Smooth muscle cell (in vitro differentiated cells): Measurements from ENCODE around the gene HSF4. TPM values are rescaled to one million over a fixed set of nuclear protein-coding genes. Genes with fewer than 3 reads are reported as not detected.
A peak's percentile ranks its signal among the peaks of the same experiment; 100 is the strongest.

Experiments used
- DNase-seq: peaks from one replicate; lab custom pipeline; 2025; ENCODE audit not compliant: unreplicated experiment; lab: John Stamatoyannopoulos, UW
- H2AFZ ChIP-seq: fragments of 200-600 bp; sonication (generic); 2 replicates; pipeline ENCODE4 v1.6.0; 2016; ENCODE audit warnings: antibody characterized with exemption, low read depth, mild to moderate bottlenecking
- H3F3A ChIP-seq: fragments of 200-600 bp; sonication (generic); 2 replicates; pipeline ENCODE4 v1.6.0; 2017; ENCODE audit warnings: antibody characterized with exemption, low read depth
- H3K27ac ChIP-seq: fragments of 200-600 bp; sonication (generic); 2 replicates; pipeline ENCODE4 v1.5.1; 2016; ENCODE audit warnings: low read depth, mild to moderate bottlenecking
- H3K27me3 ChIP-seq: fragments of 200-600 bp; sonication (generic); 2 replicates; pipeline ENCODE4 v1.6.1; 2016; ENCODE audit warnings: low read depth, mild to moderate bottlenecking
- H3K36me3 ChIP-seq: fragments of 200-600 bp; sonication (generic); 2 replicates; pipeline ENCODE4 v1.5.1; 2016; ENCODE audit warnings: low read depth
- H3K4me1 ChIP-seq: fragments of 200-600 bp; sonication (generic); 2 replicates; pipeline ENCODE4 v1.5.1; 2016; ENCODE audit warnings: low read depth
- H3K4me2 ChIP-seq: fragments of 200-600 bp; sonication (generic); 2 replicates; pipeline ENCODE4 v1.6.0; 2016; ENCODE audit warnings: mild to moderate bottlenecking
- H3K4me3 ChIP-seq: fragments of 200-600 bp; sonication (generic); 2 replicates; pipeline ENCODE4 v1.5.1; 2016; ENCODE audit warnings: mild to moderate bottlenecking
- H3K79me2 ChIP-seq: fragments of 200-600 bp; sonication (generic); 2 replicates; pipeline ENCODE4 v1.6.0; 2016; ENCODE audit warnings: low read depth, mild to moderate bottlenecking
- H3K9ac ChIP-seq: fragments of 200-600 bp; sonication (generic); 2 replicates; pipeline ENCODE4 v1.6.0; 2016; ENCODE audit warnings: low read depth
- H3K9me3 ChIP-seq: fragments of 200-600 bp; sonication (generic); replicated peaks from 2 replicates; pipeline ENCODE4 v1.5.1; 2016; ENCODE audit warnings: low read depth
- H4K20me1 ChIP-seq: fragments of 200-600 bp; sonication (generic); 2 replicates; pipeline ENCODE4 v1.6.0; 2016; ENCODE audit warnings: low read depth
- CTCF ChIP-seq: fragments of 200-600 bp; sonication (generic); IDR thresholded peaks from 2 replicates; pipeline ENCODE4 v1.5.1; 2017; ENCODE audit warnings: borderline replicate concordance, mild to moderate bottlenecking, antibody characterized with exemption; ENCODE audit not compliant: insufficient read depth, poor library complexity, severe bottlenecking
- WGBS: methylation state at CpG from one replicate; pipeline ENCODE4 v1.1.7; 2016; ENCODE audit warnings: low lambda C conversion rate; 5-methylcytosine and 5-hydroxymethylcytosine counted together
- microRNA counts: library from miRNA; unstranded; fragments of <30 nt; microRNA quantifications from one replicate; lab custom pipeline; 2016
- microRNA-seq: library from miRNA; unstranded; fragments of <30 nt; microRNA quantifications from one replicate; pipeline ENCODE4, GENCODE V29; 2016; ENCODE audit warnings: borderline number of aligned reads
- polyA plus RNA-seq: library from polyadenylated mRNA; unstranded; fragments of >200 nt; fragmentation: Nextera tagmentation; extraction: Ambion mirVana; gene quantifications from 2 replicates; pipeline ENCODE4 v1.2.1, GENCODE V29; 2016
- small RNA-seq: library from RNA; depleted of rRNA; stranded (forward); fragments of <200 nt; gene quantifications from one replicate; pipeline ENCODE3, GENCODE V24; 2014
- total RNA-seq: library from RNA; depleted of rRNA; stranded (reverse); fragments of >200 nt; gene quantifications from 2 replicates; pipeline ENCODE4 v1.2.3, GENCODE V29; 2014

HSF4 gene
- total and polyA plus RNA-seq, 2 experiments from 2014 or later, result 2.9 to 6.1 TPM

DNA sequence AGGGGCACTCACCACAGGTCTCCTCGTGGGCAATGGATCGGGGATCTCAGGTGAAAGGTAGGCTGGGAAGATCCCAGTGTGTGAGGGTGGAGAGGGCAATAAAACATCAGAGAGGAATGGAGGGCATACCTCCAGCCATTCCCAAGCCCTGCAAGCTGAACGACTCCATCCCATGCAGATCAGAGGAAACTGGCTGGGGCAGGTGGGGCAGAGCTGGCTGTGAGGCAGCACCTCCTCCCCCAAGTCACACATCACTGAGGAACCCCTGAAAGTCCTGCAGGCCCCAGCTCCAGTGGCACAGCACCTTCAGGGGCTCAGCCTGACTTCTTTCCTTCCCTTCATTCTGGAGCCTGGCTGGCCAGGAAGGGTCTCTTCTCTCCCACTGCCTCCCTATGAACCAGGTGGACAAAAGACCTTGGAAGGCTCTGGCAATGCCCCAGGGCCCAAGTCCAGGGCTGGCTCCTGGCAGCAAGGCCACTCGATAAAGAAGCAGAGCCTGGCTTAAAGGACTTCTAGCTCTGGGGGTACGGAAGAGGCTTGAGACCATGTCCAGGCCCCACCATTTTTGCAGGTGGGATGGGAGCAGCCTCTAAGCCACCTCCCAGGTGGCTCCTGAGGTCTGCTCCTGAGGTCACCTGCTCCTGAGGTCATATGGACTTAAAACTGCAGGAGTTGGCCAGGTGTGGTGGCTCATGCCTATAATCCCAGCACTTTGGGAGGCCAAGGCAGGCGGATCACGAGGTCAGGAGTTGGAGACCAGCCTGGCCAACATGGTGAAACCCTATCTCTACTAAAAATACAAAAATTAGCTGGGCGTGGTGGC is 48.9 kb downstream of the HSF4 start:
- Histone ChIP-seq H3K36me3 (no peaks in the 10 kb centered on the region), H3K79me2 (no peaks in the 10 kb centered on the region), H2AFZ (no peak overlapping the region), H3F3A (no peaks in the 10 kb centered on the region), H3K9me3 (no peaks in the 10 kb centered on the region), H3K27ac (no peak overlapping the region), H3K4me1 (no peaks in the 10 kb centered on the region), H3K4me2 (no peak overlapping the region), H3K9ac (no peak overlapping the region), H3K27me3 (no peaks in the 10 kb centered on the region), H4K20me1 (no peaks in the 10 kb centered on the region), H3K4me3 (no peak overlapping the region)
- no peak for DNase-seq
- TF ChIP-seq CTCF, result no peak
- WGBS, result 85% methylated on average over 8 of the region's 8 CpGs

- Histone ChIP-seq H3K27me3 (no peaks in the 10 kb centered on the region), H3K36me3 (no peaks in the 10 kb centered on the region), H3K27ac (no peak overlapping the region), H3F3A (no peaks in the 10 kb centered on the region), H3K4me1 (no peaks in the 10 kb centered on the region), H3K9ac (no peak overlapping the region), H3K79me2 (no peaks in the 10 kb centered on the region), H3K4me2 (no peak overlapping the region), H4K20me1 (no peaks in the 10 kb centered on the region), H2AFZ (no peak overlapping the region), H3K9me3 (no peaks in the 10 kb centered on the region), H3K4me3 (no peak overlapping the region)
- 79% methylated on average over 5 of the region's 5 CpGs for WGBS
- no peak for DNase-seq
- TF ChIP-seq CTCF, result no peak
Observed at GRCh38 chr16:67215706-67216105, 51.2 kb downstream of the HSF4 start.

GRCh38 chr16:67216612-67217490 is 52.3 kb downstream of the HSF4 start:
- H3K9me3 ChIP-seq, result no peaks in the 10 kb centered on the region
- H3K36me3 ChIP-seq, result no peaks in the 10 kb centered on the region
- H3K79me2 ChIP-seq, result no peaks in the 10 kb centered on the region
- H3K4me2 ChIP-seq, result no peak overlapping the region
- H3K27me3 ChIP-seq, result no peaks in the 10 kb centered on the region
- no peak for DNase-seq
- H3K27ac ChIP-seq, result no peak overlapping the region
- no peak overlapping the region for H3K9ac ChIP-seq
- no peaks in the 10 kb centered on the region for H3K4me1 ChIP-seq
- no peak for TF ChIP-seq CTCF
- no peak overlapping the region for H2AFZ ChIP-seq
- no peak overlapping the region for H3K4me3 ChIP-seq
- H3F3A ChIP-seq, result no peaks in the 10 kb centered on the region
- WGBS, result 67% methylated on average over 18 of the region's 18 CpGs
- no peaks in the 10 kb centered on the region for H4K20me1 ChIP-seq

MicroRNA genes within 50 kb of the gene (microRNA counts, 767-probe panel; counts per million panel counts)
- 183 counts per million for microRNA hsa-miR-328 (lab: Ali Mortazavi, UCI)

Small RNA genes lying within 50 kb of the gene (microRNA-seq; reads per million reads assigned to microRNA genes)
- 347 reads per million, percentile 70 among the genes with 10 or more reads in this experiment for gene MIR328

Small RNA genes lying within 50 kb of the gene (small RNA-seq; reads per million reads assigned to genes)
- gene MIR328, result 2.3 reads per million, percentile 47 among the genes with 10 or more reads in this experiment

Other genes with a start within 250 kb of the HSF4 start
- gene CDH16, start 245.9 kb upstream of the HSF4 start, total RNA-seq, result not detected in 2 replicates
- gene CDH16, start 245.9 kb upstream of the HSF4 start, polyA plus RNA-seq, result not detected in 2 replicates
- gene RRAD, start 239.2 kb upstream of the HSF4 start, total RNA-seq, result 7.6 and 11.7 TPM in 2 replicates
- gene RRAD, start 239.2 kb upstream of the HSF4 start, polyA plus RNA-seq, result 27.5 and 37.5 TPM in 2 replicates
- 114 and 141 TPM in 2 replicates for gene CIAO2B, start 230.3 kb upstream of the HSF4 start, total RNA-seq
- gene CIAO2B, start 230.3 kb upstream of the HSF4 start, polyA plus RNA-seq, result 173 and 176 TPM in 2 replicates
- 12.1 and 15.7 TPM in 2 replicates for gene CES2, start 229.2 kb upstream of the HSF4 start, total RNA-seq
- 26.9 and 34.3 TPM in 2 replicates for gene CES2, start 229.2 kb upstream of the HSF4 start, polyA plus RNA-seq
- gene CES3, start 203.5 kb upstream of the HSF4 start, total RNA-seq, result 0.18 TPM in 1 of 2 replicates, not detected in the other
- 0.22 and 1.2 TPM in 2 replicates for gene CES3, start 203.5 kb upstream of the HSF4 start, polyA plus RNA-seq
- gene CES4A, start 176.2 kb upstream of the HSF4 start, total RNA-seq, result 0.63 and 1.6 TPM in 2 replicates
- 0.93 and 2.3 TPM in 2 replicates for gene CES4A, start 176.2 kb upstream of the HSF4 start, polyA plus RNA-seq
- gene CBFB, start 135.6 kb upstream of the HSF4 start, total RNA-seq, result 41.1 and 53.9 TPM in 2 replicates
- gene CBFB, start 135.6 kb upstream of the HSF4 start, polyA plus RNA-seq, result 40.2 and 50.9 TPM in 2 replicates
- 15.5 and 30.2 TPM in 2 replicates for gene PHAF1, start 54.8 kb upstream of the HSF4 start, total RNA-seq
- 15.5 and 24.5 TPM in 2 replicates for gene PHAF1, start 54.8 kb upstream of the HSF4 start, polyA plus RNA-seq
- 29.9 and 30.7 TPM in 2 replicates for gene B3GNT9, start 13.7 kb upstream of the HSF4 start, total RNA-seq
- gene B3GNT9, start 13.7 kb upstream of the HSF4 start, polyA plus RNA-seq, result 35.5 and 39.3 TPM in 2 replicates
- gene TRADD, start 4.8 kb upstream of the HSF4 start, total RNA-seq, result 11.8 and 12.5 TPM in 2 replicates
- gene TRADD, start 4.8 kb upstream of the HSF4 start, polyA plus RNA-seq, result 27.2 and 35.4 TPM in 2 replicates
- 1.9 and 7.7 TPM in 2 replicates for gene FBXL8, start 4.8 kb upstream of the HSF4 start, total RNA-seq
- 12.0 and 13.5 TPM in 2 replicates for gene FBXL8, start 4.8 kb upstream of the HSF4 start, polyA plus RNA-seq
- 13.9 and 33.0 TPM in 2 replicates for gene NOL3, start 5.8 kb downstream of the HSF4 start, total RNA-seq
- 36.4 and 47.8 TPM in 2 replicates for gene NOL3, start 5.8 kb downstream of the HSF4 start, polyA plus RNA-seq
- 24.0 and 31.8 TPM in 2 replicates for gene MATCAP1, start 19.2 kb downstream of the HSF4 start, total RNA-seq
- gene MATCAP1, start 19.2 kb downstream of the HSF4 start, polyA plus RNA-seq, result 24.7 and 28.5 TPM in 2 replicates
- not detected in 2 replicates for gene EXOC3L1, start 25.4 kb downstream of the HSF4 start, total RNA-seq
- 0.51 and 0.84 TPM in 2 replicates for gene EXOC3L1, start 25.4 kb downstream of the HSF4 start, polyA plus RNA-seq
- 50.1 and 53.8 TPM in 2 replicates for gene E2F4, start 27.4 kb downstream of the HSF4 start, total RNA-seq
- gene E2F4, start 27.4 kb downstream of the HSF4 start, polyA plus RNA-seq, result 49.9 and 60.9 TPM in 2 replicates
- gene ELMO3, start 34.4 kb downstream of the HSF4 start, total RNA-seq, result 3.8 and 6.7 TPM in 2 replicates
- gene ELMO3, start 34.4 kb downstream of the HSF4 start, polyA plus RNA-seq, result 2.2 and 7.8 TPM in 2 replicates
- gene TMEM208, start 62.4 kb downstream of the HSF4 start, total RNA-seq, result 45.4 and 56.9 TPM in 2 replicates
- 156 and 171 TPM in 2 replicates for gene TMEM208, start 62.4 kb downstream of the HSF4 start, polyA plus RNA-seq
- 7.2 and 16.0 TPM in 2 replicates for gene FHOD1, start 82.7 kb downstream of the HSF4 start, total RNA-seq
- gene FHOD1, start 82.7 kb downstream of the HSF4 start, polyA plus RNA-seq, result 23.3 and 30.5 TPM in 2 replicates
- gene SLC9A5, start 84.2 kb downstream of the HSF4 start, total RNA-seq, result 2.1 and 3.8 TPM in 2 replicates
- gene SLC9A5, start 84.2 kb downstream of the HSF4 start, polyA plus RNA-seq, result 6.9 and 9.1 TPM in 2 replicates
- gene PLEKHG4, start 114.8 kb downstream of the HSF4 start, total RNA-seq, result 3.9 and 27.0 TPM in 2 replicates
- 2.7 and 9.9 TPM in 2 replicates for gene PLEKHG4, start 114.8 kb downstream of the HSF4 start, polyA plus RNA-seq
- 0.04 TPM in 1 of 2 replicates, not detected in the other for gene KCTD19, start 162.0 kb downstream of the HSF4 start, total RNA-seq
- gene KCTD19, start 162.0 kb downstream of the HSF4 start, polyA plus RNA-seq, result 0.49 and 0.59 TPM in 2 replicates
- gene LRRC36, start 162.1 kb downstream of the HSF4 start, total RNA-seq, result not detected in 2 replicates
- gene LRRC36, start 162.1 kb downstream of the HSF4 start, polyA plus RNA-seq, result 0.24 TPM in 1 of 2 replicates, not detected in the other
- gene TPPP3, start 228.8 kb downstream of the HSF4 start, total RNA-seq, result 1.9 TPM in 2 replicates
- 1.3 and 2.7 TPM in 2 replicates for gene TPPP3, start 228.8 kb downstream of the HSF4 start, polyA plus RNA-seq